H7 (cell line): ENCODE measurements around the gene TRAF5. TPM values are rescaled to one million over a fixed set of nuclear protein-coding genes. Genes with fewer than 3 reads are reported as not detected.
A peak's percentile ranks its signal among the peaks of the same experiment; 100 is the strongest.

Source experiments
- DNase-seq: peaks from one replicate; pipeline ENCODE4 v3.0.0; 2012
- H3K27me3 ChIP-seq: 2 replicates; pipeline ENCODE4 v1.6.0; 2011; ENCODE audit warnings: mild to moderate bottlenecking, low read length; ENCODE audit not compliant: control insufficient read depth, insufficient read depth
- H3K36me3 ChIP-seq: replicated peaks from 2 replicates; pipeline ENCODE4 v1.5.1; 2011; ENCODE audit warnings: low read length; ENCODE audit not compliant: control insufficient read depth, insufficient read depth
- H3K4me3 ChIP-seq: 2 replicates; pipeline ENCODE4 v1.5.1; 2011; ENCODE audit warnings: low read depth, mild to moderate bottlenecking, control low read depth, low read length, moderate library complexity; ENCODE audit not compliant: insufficient read depth
- total RNA-seq: library from RNA; depleted of rRNA; stranded (reverse); fragments of >200 nt; shearing (Covaris generic); gene quantifications from 2 replicates; pipeline ENCODE4 v1.2.3, GENCODE V29; 2014; rRNA removed

TRAF5 gene, protein sequence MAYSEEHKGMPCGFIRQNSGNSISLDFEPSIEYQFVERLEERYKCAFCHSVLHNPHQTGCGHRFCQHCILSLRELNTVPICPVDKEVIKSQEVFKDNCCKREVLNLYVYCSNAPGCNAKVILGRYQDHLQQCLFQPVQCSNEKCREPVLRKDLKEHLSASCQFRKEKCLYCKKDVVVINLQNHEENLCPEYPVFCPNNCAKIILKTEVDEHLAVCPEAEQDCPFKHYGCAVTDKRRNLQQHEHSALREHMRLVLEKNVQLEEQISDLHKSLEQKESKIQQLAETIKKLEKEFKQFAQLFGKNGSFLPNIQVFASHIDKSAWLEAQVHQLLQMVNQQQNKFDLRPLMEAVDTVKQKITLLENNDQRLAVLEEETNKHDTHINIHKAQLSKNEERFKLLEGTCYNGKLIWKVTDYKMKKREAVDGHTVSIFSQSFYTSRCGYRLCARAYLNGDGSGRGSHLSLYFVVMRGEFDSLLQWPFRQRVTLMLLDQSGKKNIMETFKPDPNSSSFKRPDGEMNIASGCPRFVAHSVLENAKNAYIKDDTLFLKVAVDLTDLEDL
- total RNA-seq: 21.5 and 39.3 TPM in 2 replicates

GRCh38 chr1:211326528-211327345 lies at the start of gene TRAF5:
TSS of gene TRAF5 (plus strand) at chr1:211326833. CDS start at chr1:211353240, 26,407 bp downstream.
- Histone ChIP-seq H3K4me3 (peak within 1 kb of the TSS; percentile 73), H3K36me3 (no peaks in the 10 kb centered on the region), H3K27me3 (peaks cover 8% of the 10 kb centered on the region)
- DNase-seq: peak; percentile 89

DNA sequence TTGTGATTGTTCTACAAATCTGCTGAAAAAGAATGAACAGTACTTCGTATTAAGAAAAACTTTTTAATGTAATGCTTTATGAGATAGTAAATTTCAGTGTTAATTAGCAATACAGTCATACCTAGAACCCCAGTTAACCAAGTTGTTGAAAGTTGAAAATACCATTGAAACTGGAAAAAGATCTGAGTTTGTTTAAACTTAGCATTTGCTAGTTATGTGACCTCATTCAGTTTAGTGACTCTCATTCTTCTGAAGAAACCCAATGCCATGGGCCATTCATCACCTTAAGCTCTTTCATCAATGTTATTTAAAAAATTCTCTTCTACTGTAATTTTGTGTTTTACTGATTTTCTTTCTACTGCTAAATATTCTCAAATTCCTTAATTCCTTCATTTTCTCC lies 47.3 kb upstream of the TRAF5 start:
- Histone ChIP-seq H3K4me3 (no peak overlapping the region), H3K36me3 (peaks cover 4% of the 10 kb centered on the region), H3K27me3 (no peaks in the 10 kb centered on the region)
- no peak for DNase-seq

- Histone ChIP-seq H3K36me3 (peaks cover 4% of the 10 kb centered on the region), H3K27me3 (no peaks in the 10 kb centered on the region), H3K4me3 (no peak overlapping the region)
- DNase-seq: no peak
Measured at GRCh38 chr1:211280910-211281309, 45.7 kb upstream of the TRAF5 start.

DNA sequence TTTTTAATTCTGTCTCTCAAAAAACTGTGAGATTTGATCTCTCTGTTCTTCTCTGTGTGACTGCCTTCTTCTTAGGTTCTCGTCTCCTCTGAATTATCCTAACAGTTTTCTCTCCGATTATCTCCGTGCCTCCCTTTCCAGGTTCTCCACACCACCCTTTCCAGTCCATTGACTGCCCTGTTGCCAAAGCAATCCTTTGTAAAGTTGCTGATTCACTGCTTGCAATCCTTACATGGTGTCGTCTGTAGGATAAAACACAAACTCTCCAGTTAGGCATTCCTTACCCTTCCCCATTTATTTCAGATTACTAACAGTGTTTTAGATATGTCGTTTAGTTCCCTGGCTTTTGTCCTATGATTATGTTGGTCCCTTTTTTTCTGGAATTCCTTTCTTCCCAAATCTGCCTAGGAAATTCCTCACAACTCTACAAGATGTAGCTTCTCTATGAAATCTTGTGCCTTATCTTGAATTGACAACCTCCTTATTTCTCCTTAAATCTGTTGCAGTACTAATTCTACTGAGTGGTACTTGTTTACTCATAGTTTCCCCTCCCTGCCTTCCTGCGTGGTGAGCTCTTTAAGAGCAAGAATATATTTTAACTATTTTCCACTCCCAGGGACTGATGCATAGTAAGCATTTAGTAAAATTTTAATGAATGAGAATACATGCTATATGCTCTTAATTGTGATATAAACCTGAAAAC lies 45.2 kb upstream of the TRAF5 start:
- H3K36me3 ChIP-seq: peaks cover 3% of the 10 kb centered on the region
- no peaks in the 10 kb centered on the region for H3K27me3 ChIP-seq
- peak; percentile 9 for DNase-seq
- no peak overlapping the region for H3K4me3 ChIP-seq

- Histone ChIP-seq H3K4me3 (no peak overlapping the region), H3K36me3 (peaks cover 3% of the 10 kb centered on the region), H3K27me3 (no peaks in the 10 kb centered on the region)
- DNase-seq: no peak
Measured at GRCh38 chr1:211282023-211282373, 44.6 kb upstream of the TRAF5 start.

DNA sequence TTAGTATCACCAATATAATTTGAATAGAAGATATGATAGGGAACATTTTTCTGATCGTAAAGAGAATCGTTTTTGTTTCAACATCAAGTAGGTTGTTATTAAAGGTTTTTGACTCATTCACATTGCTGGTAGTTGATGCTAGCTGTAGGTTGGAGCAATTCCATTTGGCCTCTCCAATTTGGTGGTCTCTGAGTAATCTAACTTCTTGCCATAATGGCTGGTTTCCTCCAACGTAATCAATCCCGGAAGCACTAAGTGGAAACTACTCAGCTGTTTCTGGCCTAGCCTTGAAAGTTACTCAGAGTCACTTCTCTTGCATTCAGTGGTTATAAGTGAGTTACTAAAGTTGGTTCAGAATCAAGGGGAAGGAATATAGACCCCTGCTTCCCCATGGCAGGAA lies 41.4 kb upstream of the TRAF5 start:
- no peak for DNase-seq

DNA sequence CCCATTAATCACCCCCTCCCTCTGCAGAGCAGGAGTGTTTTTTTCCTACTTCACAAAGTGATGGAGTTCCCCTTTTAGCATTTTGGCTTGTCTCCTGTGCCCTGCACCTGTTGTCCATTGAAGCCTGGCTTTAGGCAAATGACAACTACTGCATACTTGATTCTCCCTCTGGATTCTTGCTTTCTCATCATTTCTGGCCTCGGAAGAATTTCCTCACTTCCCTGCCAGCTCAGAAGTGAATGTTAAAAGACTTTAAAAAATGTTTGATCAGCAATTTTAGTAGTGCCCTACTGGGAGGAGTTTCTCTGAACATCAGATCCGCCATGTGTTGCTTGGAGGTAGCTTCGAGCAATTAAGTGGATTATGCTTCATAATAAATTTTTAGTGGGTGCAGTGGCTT lies 39.4 kb upstream of the TRAF5 start:
- DNase-seq: peak; percentile 9
- H3K4me3 ChIP-seq: no peak overlapping the region
- H3K27me3 ChIP-seq: no peaks in the 10 kb centered on the region
- H3K36me3 ChIP-seq: peaks cover 12% of the 10 kb centered on the region

More for the DNA sequence above, 41.4 kb upstream of the TRAF5 start:
- H3K27me3 ChIP-seq: no peaks in the 10 kb centered on the region
- peaks cover 6% of the 10 kb centered on the region for H3K36me3 ChIP-seq
- no peak overlapping the region for H3K4me3 ChIP-seq

GRCh38 chr1:211292411-211292810 lies 34.2 kb upstream of the TRAF5 start:
- Histone ChIP-seq H3K27me3 (no peaks in the 10 kb centered on the region), H3K36me3 (peaks cover 15% of the 10 kb centered on the region), H3K4me3 (no peak overlapping the region)
- no peak for DNase-seq

DNA sequence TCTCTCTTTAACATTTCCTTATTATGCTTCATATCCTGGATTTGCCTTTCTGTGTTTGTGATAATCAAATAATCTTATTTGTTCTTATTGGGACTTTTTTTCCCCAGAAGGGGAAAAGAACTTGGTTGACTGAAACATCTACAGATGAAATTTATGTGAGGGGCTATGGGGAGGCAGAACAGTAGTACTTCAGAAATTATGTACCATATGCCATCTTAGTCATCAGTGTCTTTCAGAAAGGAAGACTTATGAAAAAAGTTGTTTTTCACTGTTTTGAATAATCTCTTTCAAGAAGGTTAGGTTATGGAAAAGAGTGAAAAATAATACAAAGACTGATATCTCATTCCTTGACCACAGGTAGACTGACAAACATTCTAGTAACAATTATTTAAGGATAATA lies 30.2 kb upstream of the TRAF5 start:
- Histone ChIP-seq H3K4me3 (no peak overlapping the region), H3K36me3 (peaks cover 9% of the 10 kb centered on the region), H3K27me3 (no peaks in the 10 kb centered on the region)
- no peak for DNase-seq

- no peaks in the 10 kb centered on the region; the same call in 1 of the 2 replicates for H3K36me3 ChIP-seq
- peak; percentile 8 for DNase-seq
- H3K27me3 ChIP-seq: no peaks in the 10 kb centered on the region
- no peak overlapping the region for H3K4me3 ChIP-seq
Measured at GRCh38 chr1:211305044-211305443, 21.6 kb upstream of the TRAF5 start.

DNA sequence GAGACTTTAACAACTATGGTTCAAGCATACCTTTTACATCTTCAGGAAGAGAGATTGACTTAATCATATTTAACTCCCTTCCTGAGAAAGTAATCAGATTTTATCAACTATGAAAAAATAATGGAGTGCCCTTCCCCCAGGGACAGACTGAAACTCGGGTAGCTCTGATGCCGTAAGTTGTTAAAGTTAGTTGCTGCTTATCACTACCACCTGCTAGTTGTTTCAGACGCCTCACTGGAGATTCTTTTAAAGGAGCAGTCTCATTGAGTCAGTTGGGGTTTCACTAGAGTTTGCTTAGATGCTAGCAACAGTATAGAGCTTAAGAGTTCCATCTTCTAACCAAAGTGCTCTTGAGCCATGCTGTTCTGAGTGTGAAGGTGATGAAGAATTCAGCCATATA lies 17.0 kb upstream of the TRAF5 start:
- no peak overlapping the region for H3K4me3 ChIP-seq
- H3K27me3 ChIP-seq: no peaks in the 10 kb centered on the region
- no peak for DNase-seq
- H3K36me3 ChIP-seq: peaks cover 8% of the 10 kb centered on the region

DNA sequence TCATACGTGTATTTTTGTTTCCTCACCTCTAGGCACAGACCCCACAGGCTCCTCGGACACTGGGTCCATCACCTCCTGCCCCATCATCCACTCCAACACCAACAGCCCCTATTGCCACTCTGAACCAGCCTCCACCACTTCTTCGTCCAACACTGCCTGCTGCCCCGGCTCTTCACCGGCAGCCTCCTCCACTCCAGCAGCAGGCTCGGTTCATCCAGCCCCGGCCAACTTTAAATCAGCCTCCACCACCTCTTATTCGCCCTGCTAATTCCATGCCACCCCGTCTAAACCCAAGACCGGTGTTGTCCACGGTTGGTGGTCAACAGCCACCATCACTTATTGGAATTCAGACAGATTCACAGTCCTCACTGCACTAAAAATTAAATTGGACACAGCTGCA lies 13.2 kb upstream of the TRAF5 start:
- Histone ChIP-seq H3K27me3 (no peaks in the 10 kb centered on the region), H3K36me3 (peaks cover 8% of the 10 kb centered on the region), H3K4me3 (no peak overlapping the region)
- DNase-seq: no peak

- H3K27me3 ChIP-seq: no peaks in the 10 kb centered on the region
- H3K36me3 ChIP-seq: no peaks in the 10 kb centered on the region; the same call in 1 of the 2 replicates
- no peak overlapping the region for H3K4me3 ChIP-seq
- DNase-seq: no peak
Measured at GRCh38 chr1:211318576-211319280, 7.9 kb upstream of the TRAF5 start.

GRCh38 chr1:211319892-211320291 lies 6.7 kb upstream of the TRAF5 start:
- DNase-seq: no peak
- Histone ChIP-seq H3K36me3 (no peaks in the 10 kb centered on the region), H3K27me3 (no peaks in the 10 kb centered on the region), H3K4me3 (no peak overlapping the region)
